ENCODE measurements around the gene TGOLN2.
A peak's percentile ranks its signal among the peaks of the same experiment; 100 is the strongest.
"Not testable (repeated sequence)": the region's sequence is repeated elsewhere in the genome, so short reads cannot be mapped to it uniquely, and the experiment has no call there.

The TGOLN2 gene

DNA sequence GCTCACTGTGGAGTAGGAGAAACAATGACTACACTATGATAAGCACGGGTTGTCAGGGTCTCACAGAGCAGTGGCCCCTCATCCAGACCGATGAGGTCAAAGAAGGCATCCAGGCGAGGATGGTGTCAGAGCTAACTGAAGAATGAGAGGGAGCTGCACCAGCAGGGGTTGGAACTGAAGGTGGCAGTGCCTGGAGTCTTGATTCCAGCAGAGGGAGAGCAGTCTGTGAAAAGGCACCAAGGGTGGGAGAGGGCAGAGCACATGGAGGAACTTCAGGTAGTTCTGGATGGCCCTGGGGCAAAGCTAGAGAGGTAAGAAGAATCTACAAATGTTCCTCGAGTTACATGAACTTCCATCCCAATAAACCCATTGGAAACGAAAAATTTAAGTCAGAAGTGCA is 39.4 kb upstream of the TGOLN2 start:
- TF ChIP-seq, protein P1, sequence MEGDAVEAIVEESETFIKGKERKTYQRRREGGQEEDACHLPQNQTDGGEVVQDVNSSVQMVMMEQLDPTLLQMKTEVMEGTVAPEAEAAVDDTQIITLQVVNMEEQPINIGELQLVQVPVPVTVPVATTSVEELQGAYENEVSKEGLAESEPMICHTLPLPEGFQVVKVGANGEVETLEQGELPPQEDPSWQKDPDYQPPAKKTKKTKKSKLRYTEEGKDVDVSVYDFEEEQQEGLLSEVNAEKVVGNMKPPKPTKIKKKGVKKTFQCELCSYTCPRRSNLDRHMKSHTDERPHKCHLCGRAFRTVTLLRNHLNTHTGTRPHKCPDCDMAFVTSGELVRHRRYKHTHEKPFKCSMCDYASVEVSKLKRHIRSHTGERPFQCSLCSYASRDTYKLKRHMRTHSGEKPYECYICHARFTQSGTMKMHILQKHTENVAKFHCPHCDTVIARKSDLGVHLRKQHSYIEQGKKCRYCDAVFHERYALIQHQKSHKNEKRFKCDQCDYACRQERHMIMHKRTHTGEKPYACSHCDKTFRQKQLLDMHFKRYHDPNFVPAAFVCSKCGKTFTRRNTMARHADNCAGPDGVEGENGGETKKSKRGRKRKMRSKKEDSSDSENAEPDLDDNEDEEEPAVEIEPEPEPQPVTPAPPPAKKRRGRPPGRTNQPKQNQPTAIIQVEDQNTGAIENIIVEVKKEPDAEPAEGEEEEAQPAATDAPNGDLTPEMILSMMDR (IDR thresholded peaks at IDR 0.05; ENCODE audit: borderline replicate concordance, control extremely low read depth, extremely low read depth, insufficient read depth, missing control alignments): no peak
- no peak for DNase-seq (ENCODE audit: low spot score)
- in situ Hi-C loops (cut with MboI; ENCODE audit: low sequenced_read_pairs, unreplicated experiment): no loop called here

DNA sequence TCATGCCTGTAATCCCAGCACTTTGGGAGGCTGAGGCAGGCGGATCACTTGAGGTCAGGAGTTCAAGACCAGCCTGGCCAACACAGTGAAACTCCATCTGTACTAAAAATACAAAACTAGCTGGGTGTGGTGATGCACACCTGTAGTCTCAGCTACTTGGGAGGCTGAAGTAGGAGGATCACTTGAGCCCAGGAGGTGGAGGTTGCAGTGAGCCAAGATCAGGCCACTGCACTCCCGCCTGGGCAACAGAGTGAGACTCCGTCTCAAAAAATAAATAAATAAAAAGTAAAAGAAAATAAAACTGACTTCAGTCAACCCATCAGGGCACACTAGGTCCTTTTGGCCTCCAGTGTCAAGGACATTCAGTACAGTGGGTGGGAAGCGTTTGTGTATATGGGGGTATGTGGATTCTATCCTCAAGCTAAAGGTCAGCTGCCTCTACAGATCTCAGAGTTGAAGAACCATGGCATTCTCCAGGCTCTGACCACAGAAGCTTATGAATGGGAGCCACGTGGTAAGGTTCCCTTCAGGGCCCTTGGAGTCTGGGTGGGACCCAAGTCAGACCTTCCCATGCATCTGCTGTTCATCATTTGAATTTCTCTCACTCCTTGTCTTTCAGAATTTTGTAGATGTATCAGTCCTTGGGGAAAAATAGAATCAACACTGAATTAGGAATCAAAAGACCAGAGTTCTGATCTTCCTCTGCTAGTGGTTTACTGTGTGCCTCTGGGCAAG is 35.0 kb upstream of the TGOLN2 start:
- in situ Hi-C loops (cut with MboI; ENCODE audit: low sequenced_read_pairs, unreplicated experiment): not testable (repeated sequence)

DNA sequence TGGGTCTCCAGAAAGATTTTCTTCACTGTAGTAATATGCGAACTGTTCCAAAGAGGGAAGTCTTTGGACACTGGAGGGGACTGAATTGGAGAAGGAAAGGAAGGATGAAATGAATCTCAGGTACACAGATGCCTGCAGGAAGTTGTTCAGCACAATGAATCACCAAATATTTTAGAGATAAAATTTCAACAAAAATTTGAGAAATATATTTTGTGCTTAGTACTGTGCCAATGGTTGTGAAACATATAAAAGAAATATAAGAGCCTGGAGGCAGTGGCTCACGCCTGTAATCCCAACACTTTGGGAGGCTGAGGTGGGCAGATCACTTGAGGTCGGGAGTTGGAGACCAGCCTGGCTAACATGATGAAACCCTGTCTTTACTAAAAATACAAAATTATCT is 29.9 kb upstream of the TGOLN2 start:
- in situ Hi-C loops (cut with MboI; ENCODE audit: low sequenced_read_pairs, unreplicated experiment): no loop called here
- DNase-seq (ENCODE audit: low spot score): no peak

More for the DNA sequence above, 35.0 kb upstream of the TGOLN2 start:
- not testable (repeated sequence) for DNase-seq (ENCODE audit: low spot score)

DNA sequence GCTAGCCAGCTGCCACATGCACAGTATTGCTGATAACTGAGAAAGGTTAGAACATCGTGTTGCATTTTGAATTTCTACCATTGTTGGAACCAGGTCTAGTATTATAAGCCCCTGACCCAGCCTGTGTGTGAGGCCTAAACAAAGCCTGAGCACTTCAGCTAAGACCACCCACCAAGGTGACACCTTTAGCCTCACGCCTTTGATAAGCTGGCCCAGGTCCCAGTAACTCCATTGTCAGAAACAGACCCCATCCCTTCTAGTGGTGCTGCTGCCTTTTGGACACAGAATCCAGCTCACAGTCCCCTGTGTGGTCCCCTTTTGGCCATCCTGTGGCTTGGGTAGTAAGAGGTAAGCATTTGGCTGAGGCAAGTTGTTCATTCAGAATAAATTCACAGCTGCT is 28.4 kb upstream of the TGOLN2 start:
- in situ Hi-C loops (cut with MboI; ENCODE audit: low sequenced_read_pairs, unreplicated experiment): no loop called here
- no peak for DNase-seq (ENCODE audit: low spot score)
- TF ChIP-seq, protein P1 (IDR thresholded peaks at IDR 0.05; ENCODE audit: borderline replicate concordance, control extremely low read depth, extremely low read depth, insufficient read depth, missing control alignments): no peak

More for the DNA sequence above, 29.9 kb upstream of the TGOLN2 start:
- TF ChIP-seq, protein P1 (IDR thresholded peaks at IDR 0.05; ENCODE audit: borderline replicate concordance, control extremely low read depth, extremely low read depth, insufficient read depth, missing control alignments): no peak

DNA sequence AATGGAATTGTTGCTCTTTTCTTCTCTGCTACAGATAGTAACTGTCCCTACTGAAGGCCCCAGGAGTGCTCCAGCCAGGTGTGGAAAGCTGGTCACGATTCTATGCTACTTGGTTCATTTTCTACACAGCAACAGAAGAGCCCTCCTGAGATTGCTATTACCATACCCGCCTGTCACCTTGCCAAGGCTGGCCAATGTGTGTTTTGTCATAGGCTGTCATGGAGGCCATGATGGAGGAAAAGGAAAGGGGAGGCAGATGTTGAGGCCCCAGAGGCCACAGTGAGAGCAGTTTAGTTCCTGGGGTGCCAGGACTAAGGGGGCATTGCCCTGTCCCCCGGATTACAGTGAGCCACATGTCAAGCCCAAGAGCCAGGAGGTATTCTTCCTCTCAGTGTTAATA is 27.7 kb upstream of the TGOLN2 start:
- DNase-seq (ENCODE audit: low spot score): no peak
- TF ChIP-seq, protein P1 (IDR thresholded peaks at IDR 0.05; ENCODE audit: borderline replicate concordance, control extremely low read depth, extremely low read depth, insufficient read depth, missing control alignments): no peak
- in situ Hi-C loops (cut with MboI; ENCODE audit: low sequenced_read_pairs, unreplicated experiment): no loop called here

DNA sequence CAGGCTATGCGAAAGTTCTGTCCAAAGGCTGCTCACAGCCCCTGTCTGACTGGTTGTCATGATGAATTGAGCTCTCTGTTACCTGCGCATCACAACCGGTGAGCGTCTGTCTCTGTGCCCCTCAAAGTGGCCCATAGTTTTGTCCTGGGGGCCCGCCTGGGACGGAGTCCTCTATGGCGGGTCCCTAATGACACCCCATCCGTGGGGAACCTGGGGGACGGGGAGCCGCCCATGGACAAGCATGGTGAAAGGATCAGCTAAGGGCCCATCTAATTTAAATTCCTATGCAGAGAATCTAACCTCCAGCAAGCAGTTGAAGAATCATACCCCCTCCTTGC is 27.3 kb upstream of the TGOLN2 start:
- DNase-seq (ENCODE audit: low spot score): no peak
- in situ Hi-C loops (cut with MboI; ENCODE audit: low sequenced_read_pairs, unreplicated experiment): no loop called here
- TF ChIP-seq, protein P1 (IDR thresholded peaks at IDR 0.05; ENCODE audit: borderline replicate concordance, control extremely low read depth, extremely low read depth, insufficient read depth, missing control alignments): no peak

DNA sequence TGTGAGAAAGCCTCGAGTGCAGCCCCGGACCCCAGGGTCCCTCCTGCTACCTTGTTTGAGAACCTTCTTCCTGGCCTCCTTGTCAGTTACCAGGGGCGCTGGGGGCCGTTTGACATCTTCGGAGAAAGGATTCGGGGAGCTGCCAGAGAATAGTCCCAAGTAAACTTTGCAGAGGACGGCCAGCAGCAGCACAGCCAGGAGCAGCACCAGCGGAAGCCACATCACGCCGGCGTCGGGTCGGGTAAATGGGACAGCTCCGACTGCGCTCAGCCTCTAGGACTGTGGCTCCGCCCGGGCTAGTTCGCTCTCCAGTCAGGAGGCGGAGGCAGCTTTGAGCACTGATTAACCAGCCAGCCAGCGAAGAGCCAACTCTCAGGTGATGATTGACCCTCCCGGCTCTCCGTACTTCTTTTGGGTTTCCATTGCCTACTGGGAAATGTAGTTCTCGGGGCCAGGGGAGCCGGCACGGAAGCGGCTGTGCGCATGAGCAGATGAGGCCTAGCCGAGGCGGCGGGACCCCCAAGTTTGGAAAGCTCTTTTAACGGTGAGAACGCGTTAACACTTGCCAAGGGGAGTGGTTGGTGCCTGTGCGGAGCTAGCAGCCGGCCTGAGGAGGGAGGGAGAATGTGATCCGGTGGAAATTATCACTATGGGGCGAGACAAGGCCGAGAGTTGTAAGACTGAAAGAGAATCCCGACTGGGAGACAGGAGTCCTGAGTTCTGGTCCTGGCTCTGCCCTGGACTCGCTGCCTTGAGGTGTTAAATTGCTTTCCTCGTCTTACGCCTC is 26.7 kb upstream of the TGOLN2 start, which contains the start of the genes ELMOD3 and RETSAT:
ELMOD3 (plus strand) TSS at position 484 of the 787 bp plus-strand sequence. CDS start 2,430 bp downstream, outside the sequence.
RETSAT (minus strand) TSS at position 243 of the 787 bp plus-strand sequence; CDS start at position 222, 21 bp downstream.
- in situ Hi-C loops (cut with MboI; ENCODE audit: low sequenced_read_pairs, unreplicated experiment): no loop called here
- TF ChIP-seq, protein P1 (IDR thresholded peaks at IDR 0.05; ENCODE audit: borderline replicate concordance, control extremely low read depth, extremely low read depth, insufficient read depth, missing control alignments): no peak
- peak; percentile 97 for DNase-seq (ENCODE audit: low spot score)

All from GM13976 (cell line).